ENCODE data around the gene PRKRA.
"Not testable (repeated sequence)": the region's sequence is repeated elsewhere in the genome, so short reads cannot be mapped to it uniquely, and the experiment has no call there.

The PRKRA gene

DNA sequence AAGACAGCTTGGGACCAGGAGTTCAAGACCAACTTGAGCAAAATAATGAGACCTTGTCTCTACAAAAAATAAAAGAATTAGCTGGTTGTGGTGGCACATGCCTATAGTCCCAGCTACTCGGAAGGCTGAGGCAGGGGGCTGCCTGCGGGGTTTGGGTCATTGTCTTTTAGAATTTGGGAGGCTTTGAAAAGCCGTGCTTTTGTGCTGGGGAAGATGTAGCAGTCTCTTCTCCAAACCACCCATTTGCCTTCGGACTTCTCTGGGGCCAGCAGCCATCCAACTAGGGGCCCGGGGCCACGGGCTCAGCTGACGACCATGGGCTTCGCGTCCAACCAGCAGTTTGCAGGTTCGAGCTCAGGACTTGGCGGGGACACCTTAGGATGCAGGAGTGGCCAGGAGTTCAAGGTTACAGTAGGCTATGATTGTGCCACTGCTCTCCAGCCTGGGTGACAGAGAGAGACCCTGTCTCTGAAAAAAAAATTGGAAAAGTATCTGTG, 6.5 kb upstream of the PRKRA start:
- no peak for DNase-seq (ENCODE audit: low spot score)

DNA sequence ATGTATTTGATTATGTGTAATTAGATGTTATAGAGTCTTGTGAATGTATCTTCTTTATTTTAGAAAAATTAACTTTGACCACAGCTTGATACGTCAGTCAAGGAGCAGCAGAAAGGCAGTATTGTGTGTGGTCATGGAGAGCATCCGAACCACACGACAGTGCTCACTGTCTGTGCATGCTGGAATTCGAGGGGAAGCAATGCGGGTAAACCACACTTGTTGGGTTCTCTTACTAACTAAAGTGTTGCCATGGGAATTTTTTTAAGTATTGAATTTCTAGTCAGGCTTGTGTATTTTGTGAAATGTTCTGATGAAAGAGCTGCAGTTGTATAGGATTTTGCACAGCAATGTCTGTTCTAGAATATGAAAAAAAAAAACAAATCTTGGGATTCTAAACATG, 5.0 kb upstream of the PRKRA start:
- no peak for DNase-seq (ENCODE audit: low spot score)

DNA sequence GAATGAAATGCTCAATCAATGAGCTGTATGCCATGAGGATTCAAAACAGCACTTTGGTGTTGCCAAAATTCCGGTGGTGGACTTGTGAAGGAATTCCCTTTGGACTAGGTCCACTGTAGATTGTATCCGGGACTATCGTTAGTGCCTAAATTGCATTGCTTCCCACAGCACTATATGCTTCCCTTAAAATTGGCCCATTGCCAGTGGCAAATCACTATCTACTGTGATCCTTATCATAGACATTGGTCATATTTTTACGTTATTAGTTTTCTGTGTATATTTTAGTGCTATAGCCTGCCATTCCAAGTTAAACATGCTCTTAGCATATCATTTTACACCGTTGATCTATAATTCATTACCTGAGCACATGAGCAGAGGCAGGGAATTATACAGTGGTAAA, 1.9 kb upstream of the PRKRA start:
- DNase-seq (ENCODE audit: low spot score): no peak

DNA sequence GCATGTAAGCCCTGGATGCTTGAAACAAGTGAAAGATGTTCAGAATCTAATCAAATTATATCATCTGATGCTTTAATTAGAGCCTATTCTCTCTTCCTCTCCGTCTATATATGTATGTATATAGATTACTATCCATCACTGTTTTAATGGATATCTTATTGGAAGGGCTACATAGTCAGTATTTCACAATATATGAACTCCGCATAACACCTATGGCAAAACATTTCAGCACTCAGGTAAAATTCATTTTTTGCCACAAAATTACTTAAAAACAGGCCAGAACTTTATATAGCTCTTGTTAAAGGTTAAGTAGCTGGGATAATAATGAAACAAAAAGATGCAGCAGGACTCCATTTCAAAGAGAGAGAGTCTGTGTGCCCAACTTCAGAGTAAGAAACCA, 1.4 kb upstream of the PRKRA start:
- DNase-seq (ENCODE audit: low spot score): no peak

DNA sequence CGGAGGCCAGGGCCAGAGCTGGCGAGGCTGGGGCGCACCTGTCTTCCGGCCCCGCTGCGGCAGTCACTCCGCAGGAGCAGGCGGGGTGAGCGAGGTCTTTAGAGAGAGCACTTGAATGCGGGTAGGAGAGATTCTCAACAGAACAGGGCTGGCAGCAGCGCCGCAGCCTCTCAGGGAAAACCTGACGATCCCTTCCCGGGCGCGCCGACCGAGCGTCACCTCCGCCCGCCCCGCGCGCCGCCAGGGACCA, 526 bp downstream of the PRKRA start:
- no peak for DNase-seq (ENCODE audit: low spot score)

DNA sequence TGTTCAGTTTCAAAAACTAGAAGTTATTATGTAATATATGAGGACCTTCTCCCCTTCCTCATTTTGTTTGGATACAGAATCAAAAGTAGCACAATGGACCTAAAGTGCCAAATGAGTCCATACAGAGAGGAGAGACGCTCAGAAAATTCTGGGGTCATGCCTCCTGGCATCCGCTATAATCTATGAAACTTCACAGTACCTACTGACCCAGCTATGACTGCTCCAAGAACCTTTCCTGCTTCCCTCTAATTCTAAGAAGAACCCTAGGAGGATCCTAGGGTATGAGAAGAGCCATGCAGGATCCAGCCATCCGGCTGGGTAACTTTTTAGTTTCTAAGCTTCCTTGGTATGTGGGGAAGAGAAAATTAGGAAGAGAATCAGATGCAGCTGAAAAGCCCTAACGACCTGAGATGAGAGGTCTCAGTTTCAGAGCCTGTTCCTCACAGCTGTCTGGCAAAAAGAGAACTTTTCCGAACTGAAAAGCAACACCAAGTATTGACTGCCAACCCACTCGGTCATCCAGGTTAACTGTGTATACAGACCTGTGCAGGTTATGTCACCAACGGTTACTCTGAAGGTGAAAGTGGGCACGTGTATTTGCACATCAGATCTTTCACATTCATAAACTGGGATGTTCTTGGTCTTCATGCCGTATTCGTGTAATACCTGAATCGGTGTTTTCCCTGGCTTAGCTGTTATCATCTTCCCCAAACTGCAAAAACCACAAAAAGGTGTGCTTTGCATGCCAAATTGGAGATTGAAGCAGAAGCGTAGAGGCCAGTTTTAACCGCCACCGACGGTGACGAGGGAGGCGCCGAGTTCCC, 1.1 kb downstream of the PRKRA start:
- peak; percentile 11 for DNase-seq (ENCODE audit: low spot score)

DNA sequence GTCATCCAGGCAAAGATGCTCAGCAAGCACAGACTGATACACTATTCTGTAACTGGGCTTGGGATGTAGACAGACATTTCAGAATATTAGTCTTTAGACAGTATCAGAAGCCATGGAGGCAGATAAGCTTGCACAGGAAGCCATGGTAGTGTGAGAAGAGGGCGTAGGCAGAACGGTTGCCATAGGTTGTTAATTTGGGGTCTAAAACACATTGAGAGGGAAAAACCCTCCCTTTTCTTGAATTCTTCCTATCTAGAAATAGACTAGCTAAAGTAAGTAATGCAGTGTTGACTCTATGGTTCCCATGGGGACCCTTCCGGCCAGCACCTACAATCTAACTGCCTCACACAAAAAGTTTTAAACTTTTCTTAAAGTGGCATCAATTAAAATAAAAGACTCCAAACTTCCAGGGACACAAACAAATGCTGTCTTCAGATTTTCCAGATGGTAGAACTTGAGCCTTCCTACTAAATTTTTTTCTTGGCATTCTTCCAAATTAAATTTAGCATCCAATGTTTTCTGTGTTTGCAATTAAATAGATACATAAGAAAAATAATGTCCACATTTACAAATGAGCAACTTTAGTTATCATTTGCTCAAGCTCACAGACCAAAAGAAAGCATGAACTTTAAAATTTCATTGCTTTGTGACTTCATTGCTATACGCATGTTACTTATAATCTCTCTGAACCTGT, 1.9 kb downstream of the PRKRA start:
- no peak for DNase-seq (ENCODE audit: low spot score)

DNA sequence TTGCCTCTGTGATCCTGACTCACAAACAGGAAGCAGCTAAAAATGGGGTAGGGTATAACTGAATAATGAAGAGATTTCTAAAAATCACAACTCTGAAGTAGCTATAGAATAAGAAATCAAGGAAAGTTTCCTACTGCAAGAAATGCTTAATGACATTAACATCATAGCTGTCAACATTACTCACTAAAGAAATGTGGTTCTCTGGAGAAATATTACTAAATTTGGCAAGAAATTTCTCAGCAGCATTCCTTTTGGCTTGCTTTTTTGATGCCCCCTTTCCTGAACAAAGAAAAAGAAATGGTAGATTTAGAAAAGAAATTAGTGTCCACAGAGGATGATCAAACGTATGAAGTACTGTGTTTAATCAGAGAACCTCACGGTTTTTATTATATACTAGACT, 9.5 kb downstream of the PRKRA start:
- DNase-seq (ENCODE audit: low spot score): no peak

DNA sequence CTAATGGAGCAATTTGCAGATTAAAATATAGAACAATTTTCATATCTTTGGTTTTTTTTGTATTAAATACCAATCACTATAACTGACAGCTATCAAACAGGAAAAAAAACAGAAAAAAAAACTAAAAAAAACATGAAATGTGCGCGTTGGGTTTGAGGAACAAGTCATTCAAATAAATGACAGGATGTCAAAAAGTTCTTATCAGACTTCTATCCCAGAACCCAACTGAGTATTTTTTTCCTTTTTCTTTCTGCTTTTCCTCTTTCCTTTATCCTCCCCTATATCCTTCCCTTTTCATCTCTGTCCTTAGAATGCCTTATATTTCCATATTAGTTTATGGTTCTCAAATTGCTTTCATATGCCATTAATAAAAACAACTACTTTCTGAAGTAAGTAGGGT, 14.3 kb downstream of the PRKRA start:
- no peak for DNase-seq (ENCODE audit: low spot score)

DNA sequence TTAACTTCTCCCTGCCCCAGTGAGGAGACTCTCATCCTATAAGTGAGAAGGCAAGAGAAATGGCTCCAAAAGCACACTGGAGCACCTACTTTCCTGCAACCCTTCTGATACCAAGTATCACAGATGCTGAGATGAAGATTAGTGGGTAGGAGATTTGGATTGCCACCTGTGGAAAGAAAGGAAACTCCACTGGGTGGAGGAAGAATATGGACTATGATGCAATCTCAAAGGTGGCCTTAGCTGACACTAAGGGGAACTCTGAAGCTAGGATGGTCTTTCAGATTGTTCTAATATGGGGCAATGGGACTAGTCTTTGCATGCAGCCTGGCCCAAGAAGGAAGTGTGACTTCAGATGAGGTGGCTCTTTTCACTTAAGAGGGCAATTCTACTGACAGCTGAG, 21.6 kb downstream of the PRKRA start:
- DNase-seq (ENCODE audit: low spot score): no peak

DNA sequence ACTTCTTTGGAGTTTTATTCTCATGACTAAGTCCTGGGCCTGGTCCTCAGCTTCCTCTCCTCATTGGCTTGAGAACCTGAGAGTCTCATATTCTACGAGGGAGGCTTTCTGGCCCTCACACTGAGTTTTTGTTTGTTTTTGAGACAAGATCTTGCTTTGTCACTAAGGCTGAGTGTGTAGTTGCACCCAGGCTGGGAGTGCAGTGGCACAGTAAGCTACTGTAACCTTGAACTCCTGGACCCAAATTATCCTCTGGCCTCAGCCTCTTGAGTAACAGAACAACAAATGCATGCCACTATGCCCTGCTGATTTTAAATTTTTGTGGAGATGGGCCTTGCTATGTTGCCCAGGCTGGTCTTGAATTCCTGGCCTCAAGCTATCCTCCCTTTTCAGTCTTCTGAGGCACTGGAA, 22.6 kb downstream of the PRKRA start:
- DNase-seq (ENCODE audit: low spot score): no peak

DNA sequence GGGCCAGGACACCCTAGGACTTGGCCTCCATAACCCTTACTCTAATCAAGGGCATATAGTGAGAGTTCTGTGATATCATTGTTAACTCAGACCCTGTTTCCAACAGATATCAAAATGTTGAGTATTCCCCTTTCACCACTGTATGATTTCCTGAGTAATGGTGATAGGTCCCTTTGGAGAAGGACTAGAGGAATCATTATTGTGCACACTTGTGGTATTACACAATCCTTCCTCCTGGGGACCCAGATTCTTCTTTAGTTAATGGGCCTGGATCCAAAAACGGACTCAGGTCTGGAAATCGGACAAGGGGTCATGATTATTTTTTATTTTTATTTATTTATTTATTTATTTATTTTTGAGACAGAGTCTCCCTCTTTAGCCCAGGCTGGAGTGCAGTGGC, 23.5 kb downstream of the PRKRA start:
- no peak for DNase-seq (ENCODE audit: low spot score)

DNA sequence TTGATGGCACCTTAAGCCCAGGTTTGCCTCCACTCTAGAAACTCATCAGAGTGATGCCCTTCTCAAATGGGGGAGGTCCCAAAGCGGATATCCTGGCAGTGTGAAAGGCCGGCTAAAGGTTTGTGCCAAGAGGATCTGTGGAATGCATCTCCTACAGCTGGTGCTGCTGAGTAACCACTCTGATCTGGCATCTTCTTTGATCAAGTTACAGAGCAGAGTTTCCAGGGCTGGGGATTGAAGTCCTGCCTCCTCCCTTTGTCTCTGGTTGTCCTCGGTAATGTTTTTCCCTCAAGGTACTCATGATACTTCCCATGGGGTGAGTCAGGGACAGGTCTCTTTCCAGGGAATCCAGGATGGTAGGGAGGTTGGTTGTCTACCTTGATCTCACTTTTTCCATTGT, 24.6 kb downstream of the PRKRA start:
- DNase-seq (ENCODE audit: low spot score): no peak

DNA sequence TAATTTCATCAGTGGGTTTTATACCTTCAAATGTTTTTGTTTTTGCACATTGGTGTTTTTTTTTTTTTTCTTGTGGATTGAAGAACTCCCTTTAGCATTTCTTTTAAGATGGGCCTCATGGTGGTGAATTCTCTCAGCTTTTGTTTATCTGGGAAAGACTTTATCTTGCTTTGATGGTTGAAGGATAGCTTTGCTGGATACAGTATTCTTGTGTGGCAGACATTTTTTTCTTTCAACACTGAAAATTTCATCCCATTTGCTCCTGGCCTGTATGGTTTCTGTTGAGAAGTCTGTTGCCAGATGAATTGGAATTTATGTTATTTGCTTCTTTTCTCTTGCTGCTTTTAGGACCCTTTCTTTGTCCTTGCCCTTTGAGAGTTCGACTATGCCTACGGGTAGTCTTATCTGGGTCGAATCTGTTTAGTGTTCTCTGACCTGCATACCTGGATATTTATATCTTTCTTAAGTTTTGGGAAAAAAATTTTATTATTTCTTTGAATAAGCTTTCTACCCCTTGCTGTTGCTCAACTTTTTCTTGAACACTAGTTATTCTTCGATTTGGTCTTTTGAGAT, 25.6 kb downstream of the PRKRA start:
- DNase-seq (ENCODE audit: low spot score): no peak

DNA sequence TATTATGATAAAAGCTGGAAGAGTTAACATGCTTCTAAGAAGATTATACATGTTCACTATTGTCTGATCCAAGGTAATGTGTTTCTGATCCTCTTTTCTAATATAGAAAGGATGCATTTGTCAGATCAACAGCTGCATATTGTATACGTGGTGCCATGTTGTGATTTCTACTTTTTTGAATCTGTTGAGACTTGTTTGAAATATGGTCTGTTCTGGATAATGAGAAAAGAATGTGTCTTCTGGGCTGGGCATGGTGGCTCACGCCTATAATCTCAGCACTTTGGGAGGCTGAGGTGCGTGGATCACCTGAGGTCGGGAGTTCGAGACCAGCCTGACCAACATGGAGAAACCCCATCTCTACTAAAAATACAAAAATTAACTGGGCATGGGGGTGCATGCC, 27.2 kb downstream of the PRKRA start:
- DNase-seq (ENCODE audit: low spot score): not testable (repeated sequence)

DNA sequence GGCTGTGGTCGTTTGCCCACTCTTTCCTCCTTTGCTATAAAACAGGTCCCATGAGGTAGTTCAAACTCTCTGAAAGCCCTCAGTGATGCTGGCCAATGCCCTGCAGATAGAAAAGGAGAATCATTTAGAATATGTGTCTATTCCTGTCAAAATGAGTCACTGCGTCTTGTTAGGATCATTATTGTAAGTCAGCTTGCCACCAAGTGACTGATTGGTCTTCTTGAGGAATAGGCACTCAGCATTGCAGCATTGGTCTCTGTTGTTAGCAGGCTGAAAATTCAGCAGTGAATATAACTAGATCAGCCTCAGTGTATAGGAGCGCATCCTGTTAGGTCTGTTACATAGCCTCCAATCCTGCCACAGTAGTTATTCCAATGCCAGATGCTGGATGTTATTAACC, 28.9 kb downstream of the PRKRA start:
- no peak for DNase-seq (ENCODE audit: low spot score)

DNA sequence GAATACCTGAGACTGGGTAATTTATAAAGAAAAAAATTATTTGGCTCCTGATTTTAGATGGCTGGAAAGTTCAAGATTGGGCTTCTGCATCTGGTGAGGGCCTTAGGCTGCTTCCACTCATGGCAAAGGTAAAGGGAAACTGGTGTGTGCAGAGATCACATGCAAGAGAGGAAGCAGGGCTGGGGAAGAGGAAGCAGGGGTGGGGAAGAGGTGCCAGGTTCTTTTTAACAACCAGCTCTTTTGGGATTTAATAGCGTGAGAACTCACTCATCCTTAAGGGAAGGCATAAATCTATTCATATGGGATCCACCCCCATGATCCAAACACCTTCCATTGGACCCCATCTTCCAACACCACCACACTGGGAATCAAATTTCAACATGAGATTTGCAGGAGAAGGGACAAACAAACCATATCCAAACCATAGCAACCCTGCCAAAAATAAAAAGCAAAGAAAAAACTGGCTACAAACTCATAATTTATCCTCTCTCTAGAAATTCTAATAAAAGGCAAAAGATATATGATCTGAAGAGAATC, 30.4 kb downstream of the PRKRA start:
- no peak for DNase-seq (ENCODE audit: low spot score)

DNA sequence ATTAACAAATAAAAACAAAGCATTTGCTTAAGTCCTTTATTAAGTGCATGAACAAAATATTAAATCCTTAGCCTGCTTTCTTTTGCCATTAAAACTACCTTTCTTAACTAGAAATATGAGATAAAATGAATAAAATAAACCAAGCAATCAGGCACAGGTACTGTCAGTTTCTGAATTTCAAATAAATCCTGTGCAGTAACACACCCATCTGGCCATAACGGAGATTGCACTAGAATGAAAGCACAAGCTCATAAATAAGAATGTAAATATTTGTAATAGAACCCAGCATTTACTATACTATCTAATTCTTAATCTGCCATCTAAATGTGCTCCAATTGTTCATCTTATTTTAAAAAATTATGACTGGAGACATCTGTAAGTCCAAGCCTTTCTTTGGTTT, 31.9 kb downstream of the PRKRA start:
- DNase-seq (ENCODE audit: low spot score): no peak

DNA sequence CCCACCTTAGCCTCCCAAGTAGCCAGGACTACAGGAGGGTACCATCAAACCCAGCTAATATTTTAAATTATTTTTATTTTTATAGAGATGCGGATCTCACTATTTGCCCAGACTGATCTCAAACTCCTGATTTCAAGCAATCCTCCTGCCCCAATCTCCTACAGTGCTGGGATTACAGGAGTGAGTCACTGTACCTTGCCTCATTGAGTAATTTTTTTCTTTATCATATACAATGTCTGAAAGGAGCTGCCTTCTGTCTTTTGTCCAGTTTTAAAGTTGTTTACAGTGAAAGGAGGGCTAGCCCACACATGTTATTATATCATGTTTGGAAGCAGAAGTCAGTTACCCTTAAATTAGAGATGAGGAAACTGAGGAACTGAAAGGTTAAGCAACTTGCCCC, 32.5 kb downstream of the PRKRA start:
- no peak for DNase-seq (ENCODE audit: low spot score)

DNA sequence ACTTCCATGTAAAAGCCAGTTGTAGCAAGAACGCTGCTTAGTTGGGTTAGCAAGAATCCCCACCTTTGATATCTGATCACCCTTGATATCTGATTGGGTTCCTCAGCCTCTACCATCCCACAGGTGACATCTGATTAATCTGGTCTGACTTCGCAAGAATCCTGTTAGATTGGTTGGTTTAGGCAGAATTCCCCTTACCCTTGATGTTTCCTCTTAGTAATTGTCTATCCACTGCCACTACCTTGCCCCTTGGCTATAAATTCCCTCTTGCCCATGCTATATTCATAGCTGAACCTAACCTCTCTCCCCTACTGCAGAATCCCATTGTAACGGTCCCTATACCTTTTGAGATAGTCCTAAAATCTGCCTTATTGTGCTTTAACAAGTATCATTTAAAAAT, 33.1 kb downstream of the PRKRA start:
- DNase-seq (ENCODE audit: low spot score): no peak

DNA sequence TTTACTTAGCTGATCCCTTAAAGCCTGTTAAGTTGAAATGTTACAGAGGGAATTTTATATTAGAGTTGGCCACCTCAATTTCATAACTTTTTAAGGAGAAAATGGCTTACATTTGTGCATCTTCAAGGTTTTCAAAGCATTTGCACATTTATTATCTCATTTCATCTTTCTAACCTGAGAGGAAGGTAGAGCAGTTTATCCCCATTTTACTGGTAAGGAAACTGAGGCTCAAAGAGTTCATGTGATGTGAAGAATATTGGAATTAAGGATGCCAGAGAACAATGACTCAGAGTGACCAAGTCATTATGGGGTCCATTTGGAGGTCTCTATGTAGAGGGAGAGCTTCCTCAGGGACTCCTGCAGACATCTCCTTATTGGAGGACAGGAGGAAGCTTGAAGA, 35.0 kb downstream of the PRKRA start:
- no peak for DNase-seq (ENCODE audit: low spot score)

DNA sequence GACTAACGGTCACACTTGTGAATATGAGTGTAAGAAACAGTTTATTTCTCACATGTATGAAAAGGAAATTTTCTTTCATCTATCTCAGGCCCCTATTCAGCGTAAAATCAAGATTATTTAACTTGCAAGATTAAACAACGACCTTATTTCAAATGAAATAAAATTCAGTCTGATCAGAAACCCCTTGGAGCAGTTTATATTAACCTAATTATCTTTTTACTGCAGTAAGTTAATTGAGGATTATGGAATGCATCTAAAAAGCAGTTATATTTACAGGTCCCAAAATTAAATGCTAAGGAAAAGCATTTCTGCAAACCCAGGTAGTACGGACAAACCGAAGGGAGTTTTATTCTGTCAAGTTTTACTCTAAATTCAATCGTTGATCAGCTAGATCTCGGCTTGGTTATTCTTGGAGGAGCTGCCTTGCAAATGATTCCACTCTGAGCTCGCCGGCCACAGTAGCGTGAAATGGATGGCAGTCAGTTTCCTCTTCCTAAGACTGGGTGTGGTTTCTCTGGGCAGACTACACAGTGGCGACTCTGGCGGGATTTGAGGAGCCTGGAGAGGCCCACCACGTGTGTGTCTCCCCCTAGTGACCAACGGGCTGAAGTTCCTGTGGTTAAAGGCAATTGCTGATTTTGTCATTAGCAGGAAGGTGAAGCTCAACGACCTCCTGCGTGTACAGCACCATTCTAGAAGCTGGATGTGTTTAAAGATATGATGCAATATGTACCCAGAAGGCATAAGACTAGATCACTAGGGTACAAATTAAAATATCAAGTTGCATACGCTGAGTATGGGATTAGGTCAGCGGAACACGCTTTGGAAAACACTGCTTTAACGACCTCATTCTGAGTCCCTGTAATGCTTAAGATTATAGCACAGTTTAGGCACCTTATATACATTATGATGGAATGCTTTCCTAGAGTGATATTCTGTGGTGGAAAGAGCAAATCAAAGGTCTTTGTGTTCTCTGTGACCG, 36.4 kb downstream of the PRKRA start:
- peak; percentile 88 for DNase-seq (ENCODE audit: low spot score)

Data from AG08396 (cell line).